ENCODE data around the gene NCK2.

Gene NCK2

DNA sequence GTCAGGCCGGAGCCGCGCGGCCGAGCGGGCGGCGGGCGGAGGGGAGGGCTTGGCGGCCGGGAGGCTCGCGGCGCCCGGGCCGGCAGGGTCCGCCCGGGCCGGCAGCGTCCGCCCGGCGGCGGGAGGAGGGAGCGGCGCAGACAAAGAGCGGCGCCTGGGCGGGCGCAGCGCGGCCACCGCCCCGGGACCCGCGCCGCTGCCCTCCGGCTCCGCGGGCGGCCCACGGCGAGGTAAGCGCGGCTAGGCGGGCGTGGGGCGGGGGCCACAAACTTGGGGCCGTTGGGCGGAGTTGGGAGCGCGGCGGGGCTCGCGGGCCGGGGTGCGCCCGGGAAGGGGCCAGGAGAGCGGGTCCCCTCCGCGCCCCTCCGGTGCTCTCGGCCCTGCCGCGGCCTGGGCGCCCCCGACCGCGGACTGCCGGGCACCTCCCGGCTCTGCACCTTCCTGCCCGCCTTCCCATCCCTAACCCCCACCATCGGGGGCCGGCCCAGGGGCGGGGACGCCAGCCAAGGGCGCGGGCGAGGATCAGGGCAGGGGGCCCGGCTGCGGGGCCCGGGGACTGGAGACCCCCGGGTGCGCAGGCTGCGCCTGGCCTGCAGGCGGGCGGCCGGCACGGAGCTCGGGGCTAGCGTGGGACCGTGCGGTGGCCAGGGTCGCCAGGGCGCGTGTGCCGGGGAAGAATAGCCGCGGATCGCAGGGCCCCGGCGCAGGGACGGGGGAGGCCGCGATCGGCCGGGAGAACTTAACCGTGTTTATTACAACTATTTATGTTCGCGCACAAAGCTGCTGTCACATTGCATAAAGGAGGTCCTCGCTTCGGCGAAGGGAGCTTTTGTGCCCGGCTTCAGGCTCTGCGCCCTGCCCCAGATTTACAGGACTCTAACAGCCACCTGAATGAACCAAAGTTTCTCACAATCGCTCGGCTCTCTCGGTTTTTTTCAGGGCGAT is at the start of gene NCK2:
Gene NCK2 (plus strand): TSS at position 4 of the 945 bp plus-strand sequence. CDS start 110,152 bp downstream, outside the sequence.
- DNase-seq: peak; percentile 55

GRCh38 chr2:105697781-105698449 is 46.8 kb upstream of the NCK2 start:
- no peak for DNase-seq

GRCh38 chr2:105698820-105699219 is 45.9 kb upstream of the NCK2 start:
- DNase-seq: no peak

- DNase-seq: no peak
Measured at GRCh38 chr2:105701042-105701441, 43.7 kb upstream of the NCK2 start.

GRCh38 chr2:105708697-105709096 is 36.0 kb upstream of the NCK2 start:
- DNase-seq: no peak

GRCh38 chr2:105711394-105711793 is 33.3 kb upstream of the NCK2 start:
- DNase-seq: no peak

GRCh38 chr2:105712166-105712915 is 32.4 kb upstream of the NCK2 start:
- DNase-seq: no peak

DNA sequence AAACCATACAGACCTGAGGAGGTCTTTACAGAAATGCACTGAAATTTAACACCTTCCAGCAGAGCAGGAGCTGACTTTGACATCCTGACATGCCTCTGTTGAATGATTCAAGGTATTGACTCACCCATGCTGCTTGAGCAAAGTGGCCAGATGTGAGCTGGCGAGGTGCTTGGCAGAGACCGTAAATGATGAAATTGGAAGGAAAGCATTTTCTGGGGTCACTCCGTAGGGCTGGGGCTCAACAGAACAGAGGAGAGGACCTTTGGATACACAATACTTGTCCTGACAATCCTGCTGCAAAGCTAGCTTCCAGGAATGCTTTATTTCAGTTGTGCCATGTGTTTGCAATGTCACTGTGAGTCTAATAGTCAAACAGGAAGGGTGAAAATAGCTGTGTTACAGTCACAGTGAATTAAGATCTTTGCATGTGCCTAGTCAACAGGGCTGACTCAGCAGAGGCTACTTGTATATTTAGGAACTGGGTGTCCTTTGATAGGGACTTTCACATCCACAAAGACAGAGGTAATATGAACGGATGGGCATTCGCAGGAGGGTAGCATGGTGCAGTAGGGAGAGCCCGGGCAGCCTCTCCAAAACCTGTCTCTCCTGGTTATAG is 31.6 kb upstream of the NCK2 start:
- no peak for DNase-seq

DNA sequence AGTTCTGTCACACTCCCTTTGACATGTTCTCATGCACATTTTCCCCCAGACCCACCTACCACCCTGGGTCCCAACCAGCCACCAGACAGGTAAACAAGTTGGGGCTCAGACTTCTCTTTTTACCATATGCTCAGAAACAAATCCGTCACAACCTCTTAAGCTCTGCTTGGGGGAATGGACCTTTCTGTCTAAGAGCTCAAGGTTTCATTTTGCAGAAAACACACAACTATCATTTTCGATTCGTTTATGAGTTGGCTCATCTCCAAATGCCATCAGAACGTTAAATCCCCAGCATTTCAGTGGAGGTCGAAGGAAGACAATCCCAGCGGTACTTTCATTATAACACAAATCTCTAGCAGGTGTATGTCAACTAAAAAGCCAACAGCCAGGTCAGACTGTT is 30.6 kb upstream of the NCK2 start:
- no peak for DNase-seq

DNA sequence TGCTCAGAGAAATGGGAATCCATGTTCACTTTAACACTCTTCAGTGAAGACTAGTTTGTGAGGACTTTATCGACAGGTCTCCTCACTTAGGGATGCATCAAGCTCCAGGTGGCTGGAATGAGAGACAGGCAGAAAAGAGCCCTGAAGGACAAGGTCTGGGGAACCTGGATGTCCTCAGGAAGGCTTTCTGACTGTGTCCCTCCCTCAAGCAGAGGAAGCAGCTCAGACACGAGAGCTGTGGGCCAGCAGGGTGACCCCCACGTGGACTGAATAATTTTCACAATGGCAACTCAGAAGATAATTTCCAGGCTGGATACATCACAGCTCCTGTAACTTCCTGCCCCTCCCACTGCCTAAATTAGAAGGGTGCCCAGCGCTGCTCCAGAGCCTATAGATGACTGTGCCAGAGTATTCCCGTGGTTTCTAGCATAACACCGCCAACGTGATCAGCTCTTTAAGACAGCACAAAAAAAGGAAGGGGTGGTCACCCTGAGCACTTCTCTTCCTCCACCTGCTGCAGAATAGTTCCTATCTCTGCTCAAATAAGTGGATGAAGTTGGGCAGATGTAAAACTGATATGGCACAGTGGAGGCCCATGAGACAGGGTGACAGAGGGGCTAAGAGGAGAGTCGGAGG is 25.7 kb upstream of the NCK2 start:
- no peak for DNase-seq

GRCh38 chr2:105721991-105722511 is 22.7 kb upstream of the NCK2 start:
- DNase-seq: no peak

DNA sequence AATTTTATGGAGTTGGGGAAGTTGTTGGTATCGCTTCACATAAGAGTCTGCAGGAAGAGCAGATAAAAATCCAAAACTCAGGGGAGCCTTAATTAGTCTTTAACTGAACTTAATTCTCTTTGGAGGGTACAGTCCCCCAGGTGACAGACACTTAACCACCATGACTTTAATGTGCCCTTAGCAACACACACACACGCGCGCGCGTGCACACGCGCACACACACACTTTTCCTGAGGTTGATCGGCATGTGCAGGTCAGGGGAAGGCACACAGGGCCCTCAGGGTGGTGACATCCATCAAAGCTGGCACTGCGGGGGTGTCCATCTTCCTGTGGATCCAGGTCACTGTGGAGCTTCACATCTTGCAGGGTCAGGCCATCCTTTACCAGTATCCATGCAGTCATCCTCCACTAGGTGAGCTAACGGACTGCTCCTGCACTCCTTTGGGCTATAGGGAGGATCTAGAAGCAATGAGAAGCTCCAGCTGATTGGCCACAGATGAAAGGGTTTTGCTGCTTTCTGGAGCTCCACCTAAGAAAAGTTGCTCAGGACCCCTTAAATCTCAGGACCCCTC is 21.9 kb upstream of the NCK2 start:
- DNase-seq: no peak

DNA sequence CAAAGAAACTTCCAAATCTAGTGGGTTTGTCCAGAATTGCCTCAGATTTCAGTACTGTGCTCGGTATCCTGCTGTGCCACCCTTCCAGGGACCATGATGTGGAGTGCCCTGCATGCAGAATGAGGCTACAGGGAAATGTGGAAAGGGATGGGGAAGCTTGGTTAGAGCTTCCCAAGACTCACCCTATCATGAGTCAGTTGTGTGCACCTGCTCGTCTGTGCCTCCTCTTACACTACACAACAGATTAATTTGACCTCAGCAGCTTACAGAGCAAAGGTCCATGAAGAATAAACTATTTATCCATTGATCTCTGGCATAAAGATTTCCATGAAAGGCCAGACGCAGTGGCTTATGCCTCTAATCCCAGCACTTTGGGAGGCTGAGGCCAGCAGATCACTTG is 21.3 kb upstream of the NCK2 start:
- no peak for DNase-seq

GRCh38 chr2:105725388-105725787 is 19.3 kb upstream of the NCK2 start:
- DNase-seq: no peak

DNA sequence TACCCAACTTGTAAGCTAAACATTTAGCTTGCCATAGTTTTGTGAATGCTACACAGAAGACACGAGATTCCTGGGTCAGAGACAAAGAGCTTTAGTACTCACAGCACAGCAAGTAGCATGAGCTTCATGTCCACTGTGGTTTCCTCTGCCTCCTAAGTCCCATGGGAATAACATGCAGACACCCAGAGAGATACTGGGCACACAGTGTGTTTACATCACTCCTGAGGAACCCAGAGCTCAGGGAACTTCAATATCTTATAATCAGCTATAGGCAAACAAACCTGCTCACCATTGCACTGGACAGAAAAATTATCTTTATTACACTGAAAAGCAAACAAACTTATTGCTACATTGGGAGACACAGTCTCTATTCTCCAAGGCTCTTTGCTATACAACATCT is 14.5 kb upstream of the NCK2 start:
- DNase-seq: no peak

- no peak for DNase-seq
Measured at GRCh38 chr2:105731511-105731910, 13.2 kb upstream of the NCK2 start.

DNA sequence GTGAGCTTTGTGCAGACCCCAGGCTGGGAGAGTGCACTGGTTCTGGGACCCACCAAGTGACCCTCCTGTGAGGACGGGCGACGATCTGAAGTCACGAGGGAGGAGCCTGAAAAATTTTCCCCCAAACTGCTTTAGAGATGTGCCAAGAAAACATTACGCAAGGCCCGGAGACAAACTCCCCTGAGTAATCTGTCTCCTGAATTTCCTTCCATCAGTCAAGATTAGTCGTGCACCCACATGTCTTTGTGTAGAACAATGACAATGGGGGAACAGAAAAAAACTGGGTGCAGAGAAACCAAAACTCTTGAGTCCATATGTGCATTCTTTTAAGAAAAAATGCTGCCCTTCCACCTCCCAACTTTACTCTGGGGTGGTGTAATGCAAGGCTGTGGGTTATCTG is 12.6 kb upstream of the NCK2 start:
- no peak for DNase-seq

GRCh38 chr2:105732955-105733607 is 11.6 kb upstream of the NCK2 start:
- DNase-seq: no peak

- no peak for DNase-seq
Measured at GRCh38 chr2:105733875-105734274, 10.8 kb upstream of the NCK2 start.

DNA sequence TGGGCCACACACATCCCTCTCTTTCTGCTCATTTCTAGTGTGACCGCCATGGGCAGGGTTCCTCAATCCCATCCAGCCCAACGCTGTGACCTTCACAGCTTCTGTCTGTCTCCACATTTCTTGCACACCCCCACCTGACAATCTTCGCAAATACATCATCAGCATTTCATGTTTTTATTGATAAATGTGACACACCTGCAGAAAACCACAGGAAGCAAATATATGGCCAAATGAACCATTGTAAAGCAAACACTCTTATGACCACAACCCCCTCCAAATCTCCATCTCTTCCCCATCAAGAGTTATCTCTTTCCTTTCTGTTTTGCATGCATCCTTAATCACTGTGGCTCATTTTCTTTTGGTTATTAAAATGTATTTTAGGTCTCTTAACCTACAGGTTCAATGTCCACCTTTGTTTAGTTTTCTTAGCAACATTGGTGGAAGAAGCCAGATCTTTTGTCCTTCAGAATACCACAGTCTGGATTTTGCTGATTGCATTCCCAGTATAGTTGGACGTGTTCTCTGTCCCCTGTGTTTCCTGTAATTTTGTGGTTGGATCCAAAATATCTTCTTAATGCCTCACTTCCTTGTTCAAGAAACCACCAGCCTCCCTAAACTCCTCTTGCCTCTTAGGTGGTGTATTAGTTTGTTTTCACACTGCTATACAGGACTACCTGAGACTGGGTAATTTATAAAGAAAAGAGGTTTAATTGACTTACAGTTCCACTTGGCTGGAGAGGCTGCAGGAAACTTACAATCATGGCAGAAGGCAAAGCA is 9.8 kb upstream of the NCK2 start:
- DNase-seq: no peak

- no peak for DNase-seq
Measured at GRCh38 chr2:105736145-105736544, 8.6 kb upstream of the NCK2 start.
